ENCODE results near the gene ANKS1B. TPM values are rescaled to one million over a fixed set of nuclear protein-coding genes. Genes with fewer than 3 reads are reported as not detected.

ANKS1B gene
- total and polyA plus RNA-seq, 2 of the 4 experiments (the other 2 are of a cell fraction): 0.17 to 0.18 TPM

DNA sequence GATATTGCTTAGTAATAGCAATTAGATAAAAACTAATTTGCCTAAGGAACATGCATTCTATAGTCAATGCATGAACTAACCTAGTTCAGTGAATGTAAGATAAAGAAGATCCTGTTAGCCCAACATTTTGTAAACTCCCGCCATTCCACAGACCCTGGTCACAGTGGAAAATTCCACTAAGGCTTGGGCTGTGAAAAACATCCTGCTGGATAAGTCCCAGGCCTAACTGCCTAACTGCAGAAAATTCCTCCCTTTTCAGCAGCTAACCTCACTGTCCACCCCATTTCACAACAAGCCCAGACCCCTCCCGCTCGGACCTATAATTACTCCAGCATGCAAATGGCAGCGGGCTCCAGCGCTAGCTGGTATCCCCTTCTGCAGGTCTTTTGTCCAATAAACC is 435.1 kb downstream of the ANKS1B start:
- Histone ChIP-seq H3K27me3 (ENCODE audit: control insufficient read depth, insufficient read depth, low read length) (no peaks in the 10 kb centered on the region), H2AK5ac (ENCODE audit: low read depth, low read length) (no peak overlapping the region), H4K8ac (ENCODE audit: low read depth in 2 of 2, low read length in 2 of 2) (no peak overlapping the region), H3K79me1 (ENCODE audit: low read depth in 1 of 2, low read length in 2 of 2) (no peaks in the 10 kb centered on the region), H4K20me1 (ENCODE audit: insufficient read depth, low read length) (no peaks in the 10 kb centered on the region), H3K4ac (ENCODE audit: low read depth, low read length) (no peak overlapping the region), H4K5ac (ENCODE audit: low read depth, low read length) (no peak overlapping the region), H3K4me1 (ENCODE audit: control insufficient read depth, insufficient read depth, low read length) (no peaks in the 10 kb centered on the region), H3K23ac (ENCODE audit: low read depth, low read length) (no peak overlapping the region), H2AFZ (replicated peaks; ENCODE audit: low read length, poor library complexity) (no peak overlapping the region), H3K56ac (ENCODE audit: extremely low read depth, insufficient read depth, low read length) (no peak overlapping the region), H2BK15ac (ENCODE audit: low read depth, low read length) (no peak overlapping the region), H4K91ac (ENCODE audit: insufficient read depth, low read depth, low read length) (no peak overlapping the region), H2AK9ac (replicated peaks; ENCODE audit: low read depth, low read length, poor library complexity) (no peak overlapping the region), H2BK120ac (ENCODE audit: low read depth, low read length) (no peak overlapping the region), H3K4me2 (ENCODE audit: low read depth, low read length) (no peak overlapping the region), H2BK20ac (ENCODE audit: low read depth, low read length) (no peak overlapping the region), H3K9ac (ENCODE audit: low read depth, low read length) (no peak overlapping the region), H3K9me3 (ENCODE audit: control insufficient read depth, insufficient read depth, low read length) (peaks cover 2% of the 10 kb centered on the region; the same call in 1 of the 2 replicates), H2BK5ac (ENCODE audit: low read depth, low read length, poor library complexity, severe bottlenecking) (no peak overlapping the region), H3K36me3 (ENCODE audit: control insufficient read depth, insufficient read depth, low read length) (no peaks in the 10 kb centered on the region), H3K18ac (ENCODE audit: low read depth, low read length) (no peak overlapping the region), H3K14ac (replicated peaks; ENCODE audit: low read depth, low read length) (no peak overlapping the region), H3K9me1 (ENCODE audit: insufficient read depth, low read length) (no peaks in the 10 kb centered on the region), H3K27ac (ENCODE audit: insufficient read depth, low read length) (no peak overlapping the region), H3K4me3 (ENCODE audit: insufficient read depth, low read depth, low read length) (no peak overlapping the region)
- DNase-seq: no peak
- intact Hi-C loops (cut with micrococcal nuclease) (no loop called here), dilution Hi-C loops (cut with HindIII; ENCODE audit: low sequenced_read_pairs, unreplicated experiment) (no loop called here), in situ Hi-C loops (cut with MboI; ENCODE audit: low sequenced_read_pairs) (no loop called here)
- TF ChIP-seq FOS (IDR thresholded peaks at IDR 0.05; ENCODE audit: low read depth, low read length) (no peak), MAZ (IDR thresholded peaks at IDR 0.05; ENCODE audit: borderline replicate concordance, low read depth, low read length) (no peak), NFE2L2 (IDR thresholded peaks at IDR 0.05; ENCODE audit: low read depth, low read length) (no peak), RAD21 (IDR thresholded peaks at IDR 0.05; ENCODE audit: low read length) (no peak), POLR2A (IDR thresholded peaks at IDR 0.05; ENCODE audit: low read depth, low read length) (no peak)
- TF ChIP-seq, protein P1, sequence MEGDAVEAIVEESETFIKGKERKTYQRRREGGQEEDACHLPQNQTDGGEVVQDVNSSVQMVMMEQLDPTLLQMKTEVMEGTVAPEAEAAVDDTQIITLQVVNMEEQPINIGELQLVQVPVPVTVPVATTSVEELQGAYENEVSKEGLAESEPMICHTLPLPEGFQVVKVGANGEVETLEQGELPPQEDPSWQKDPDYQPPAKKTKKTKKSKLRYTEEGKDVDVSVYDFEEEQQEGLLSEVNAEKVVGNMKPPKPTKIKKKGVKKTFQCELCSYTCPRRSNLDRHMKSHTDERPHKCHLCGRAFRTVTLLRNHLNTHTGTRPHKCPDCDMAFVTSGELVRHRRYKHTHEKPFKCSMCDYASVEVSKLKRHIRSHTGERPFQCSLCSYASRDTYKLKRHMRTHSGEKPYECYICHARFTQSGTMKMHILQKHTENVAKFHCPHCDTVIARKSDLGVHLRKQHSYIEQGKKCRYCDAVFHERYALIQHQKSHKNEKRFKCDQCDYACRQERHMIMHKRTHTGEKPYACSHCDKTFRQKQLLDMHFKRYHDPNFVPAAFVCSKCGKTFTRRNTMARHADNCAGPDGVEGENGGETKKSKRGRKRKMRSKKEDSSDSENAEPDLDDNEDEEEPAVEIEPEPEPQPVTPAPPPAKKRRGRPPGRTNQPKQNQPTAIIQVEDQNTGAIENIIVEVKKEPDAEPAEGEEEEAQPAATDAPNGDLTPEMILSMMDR (conservative IDR thresholded peaks at IDR 0.05; ENCODE audit: low read depth, low read length): no peak
- ChIA-PET POLR2A (ENCODE audit: unreplicated experiment) (no interaction called here), CTCF (no interaction called here)
- no peak for ATAC-seq (ENCODE audit: low read depth)
- BruUV-seq (replicated peaks): no TSS peak
- 81% methylated on average over 4 of the region's 5 CpGs; no CpG with 5 or more reads in 1 of the 2 experiments for WGBS, 2 experiments (ENCODE audit: extremely low coverage in 2 of 2, insufficient read length in 1 of 2)

Data from IMR-90 (cell line).